Motor neuron (in vitro differentiated cells): ENCODE results near the gene MXRA8. TPM values are rescaled to one million over a fixed set of nuclear protein-coding genes. Genes with fewer than 3 reads are reported as not detected.
A peak's percentile ranks its signal among the peaks of the same experiment; 100 is the strongest.

Source experiments
- ATAC-seq, 8 experiments: fragments of 200-7000 bp; cut with Tn5 transposase; replicated peaks in 6 of 8; 2 replicates each; pipeline ENCODE4 v1.8.0; 2021; ENCODE audit warnings: mild to moderate bottlenecking in 8 of 8, moderate library complexity in 8 of 8
- H3K27ac ChIP-seq, 2 donors: fragments of 250-450 bp; sonication (Bioruptor Pico); 2 replicates each; pipeline ENCODE4 v1.9.0; 2021; ENCODE audit warnings: antibody characterized with exemption in 2 of 2, mild to moderate bottlenecking in 2 of 2, moderate library complexity in 1 of 2
- H3K4me1 ChIP-seq, 2 donors: fragments of 250-450 bp; sonication (Bioruptor Pico); replicated peaks in 1 of 2; 2 replicates each; pipeline ENCODE4 v1.6.1; 2021; ENCODE audit warnings: antibody characterized with exemption in 2 of 2, mild to moderate bottlenecking in 2 of 2, moderate library complexity in 1 of 2
- H3K4me3 ChIP-seq, 5 donors: fragments of 250-450 bp; sonication (Bioruptor Pico); 2 replicates each; pipeline ENCODE4 v1.9.0; 2021; ENCODE audit warnings: antibody characterized with exemption in 5 of 5, mild to moderate bottlenecking in 5 of 5, moderate library complexity in 4 of 5
- WGBS, 10 experiments: fragments of 450-650 bp; shearing (Covaris generic); methylation state at CpG; one replicate each; pipeline ENCODE4 v1.0.0; 2022; 5-methylcytosine and 5-hydroxymethylcytosine counted together
- in situ Hi-C, 9 experiments: fragments of 400-800 bp; cut with MboI; loops; one replicate each; pipeline ENCODE4 v1.15.0; 2021; ENCODE audit warnings: low sequenced_read_pairs in 9 of 9, low pct_unique_long_range_greater_than_20kb in 2 of 9; ENCODE audit not compliant: unreplicated experiment in 9 of 9
- total RNA-seq, 8 experiments: library from RNA; unstranded; fragments of 300-600 nt; gene quantifications; 2 replicates each; pipeline versions ENCODE4 v1.2.3 to v1.2.4, GENCODE V29; 2022

The MXRA8 gene
- total RNA-seq, 8 experiments from 2014 or later = 13.2 to 115 (median 34.5) TPM

- 0 to 30% (median 11%) methylated on average over 3 to 15 of the region's 26 CpGs; no CpG with 5 or more reads in 4 of the 10 experiments for WGBS, 10 experiments
- Histone ChIP-seq H3K4me1 (peaks cover 24 to 28% of the 10 kb centered on the region in 2 donors), H3K4me3 (peak overlapping the region; percentile 56 to 85 (median 69)), H3K27ac (no peak overlapping the region)
- in situ Hi-C loops = no loop called here
- ATAC-seq = peak in 3 of 8 experiments; percentile 1 to 14 (median 7)
These were observed 10.5 kb downstream of the MXRA8 start for GRCh38 chr1:1347663-1348419.

- Histone ChIP-seq H3K27ac (no peak overlapping the region), H3K4me3 (peak overlapping the region in 4 of 5 donors; percentile 56 to 85 (median 68)), H3K4me1 (peaks cover 18 to 24% of the 10 kb centered on the region in 2 donors)
- in situ Hi-C loops = no loop called here
- 0 to 100% (median 74%) methylated on average over 1 to 4 of the region's 10 CpGs; no CpG with 5 or more reads in 5 of the 10 experiments for WGBS, 10 experiments
- ATAC-seq = no peak
These were observed 11.2 kb downstream of the MXRA8 start for GRCh38 chr1:1347026-1347595.

- no peak for ATAC-seq
- WGBS, 10 experiments = 89 to 100% (median 96%) methylated on average over 2 to 6 of the region's 10 CpGs; no CpG with 5 or more reads in 4 of the 10 experiments
- Histone ChIP-seq H3K27ac (no peak overlapping the region), H3K4me3 (no peak overlapping the region), H3K4me1 (peaks cover 12 to 18% of the 10 kb centered on the region in 2 donors)
- in situ Hi-C loops = no loop called here
These were observed 11.9 kb downstream of the MXRA8 start for GRCh38 chr1:1346501-1346890.

GRCh38 chr1:1345860-1346500, 12.4 kb downstream of the MXRA8 start:
- WGBS, 10 experiments = 60 to 89% (median 82%) methylated on average over 1 to 6 of the region's 12 CpGs; no CpG with 5 or more reads in 6 of the 10 experiments
- H3K4me1 ChIP-seq = peaks cover 11 to 16% of the 10 kb centered on the region in 2 donors
- in situ Hi-C loops = no loop called here
- H3K4me3 ChIP-seq = no peak overlapping the region
- no peak for ATAC-seq
- no peak overlapping the region for H3K27ac ChIP-seq

DNA sequence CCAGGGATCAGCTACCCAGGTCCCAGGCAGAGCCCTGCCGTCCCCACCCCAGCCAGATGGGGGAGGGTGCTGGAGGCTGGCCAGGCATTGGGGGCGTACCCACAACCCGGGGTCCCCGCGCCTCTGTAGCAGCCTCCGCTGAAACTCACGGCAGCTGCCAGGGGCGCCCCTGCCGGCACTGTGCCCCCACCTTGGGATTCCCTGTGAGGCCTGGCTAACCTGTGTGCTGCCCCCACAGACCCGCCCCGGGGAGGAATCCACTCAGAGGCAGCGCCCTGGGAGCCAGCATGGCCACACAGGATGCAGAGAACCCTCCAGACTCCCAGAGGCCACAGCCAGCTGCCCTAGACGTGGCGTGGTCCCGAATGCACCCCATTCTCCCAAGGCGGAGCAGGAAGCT, 13.0 kb downstream of the MXRA8 start:
- Histone ChIP-seq H3K27ac (no peak overlapping the region), H3K4me1 (peaks cover 11 to 16% of the 10 kb centered on the region in 2 donors), H3K4me3 (no peak overlapping the region)
- ATAC-seq = peak in 1 of 8 experiments; percentile 0
- in situ Hi-C loops = no loop called here
- 60 to 100% (median 92%) methylated on average over 1 to 8 of the region's 16 CpGs; no CpG with 5 or more reads in 6 of the 10 experiments for WGBS, 10 experiments

- Histone ChIP-seq H3K4me3 (no peak overlapping the region), H3K27ac (no peak overlapping the region), H3K4me1 (peaks cover 11 to 16% of the 10 kb centered on the region in 2 donors)
- in situ Hi-C loops = no loop called here
- 25 to 87% methylated on average over 6 of the region's 15 CpGs; no CpG with 5 or more reads in 8 of the 10 experiments for WGBS, 10 experiments
- ATAC-seq = peak in 3 of 8 experiments; percentile 2 to 10 (median 4)
These were observed 13.5 kb downstream of the MXRA8 start for GRCh38 chr1:1344655-1345361.

DNA sequence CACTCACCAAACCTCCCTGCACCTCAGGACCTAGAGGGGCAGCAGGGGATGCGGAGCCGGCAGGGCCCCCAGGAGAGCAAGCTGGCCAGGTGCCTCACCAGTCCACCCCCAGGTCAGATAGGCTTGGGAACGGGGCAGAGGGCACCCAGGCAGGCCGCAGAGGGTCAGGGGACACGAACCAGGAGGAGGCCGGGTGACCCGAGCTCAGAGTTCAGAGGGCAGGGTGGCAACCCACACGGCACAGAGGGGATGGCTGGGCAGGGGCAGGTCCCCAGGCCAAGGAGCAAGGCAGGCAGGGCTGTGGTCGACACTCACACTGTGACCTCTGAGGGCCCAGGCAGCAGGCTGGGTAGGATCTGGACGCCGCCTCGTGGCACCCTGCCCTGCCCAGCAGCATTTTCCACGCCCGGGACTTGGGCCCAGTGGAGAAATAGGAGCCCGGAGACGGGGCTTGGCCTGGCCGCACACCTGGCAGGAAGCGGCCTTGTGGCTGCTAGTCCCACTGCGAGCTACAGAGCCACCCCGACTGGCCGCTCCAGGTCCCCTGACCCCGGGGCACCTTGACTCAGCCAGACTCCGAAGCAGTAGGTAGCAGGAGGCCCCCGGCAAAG, 14.4 kb downstream of the MXRA8 start:
- ATAC-seq = no peak
- H3K4me1 ChIP-seq = peaks cover 11 to 16% of the 10 kb centered on the region in 2 donors
- 90 to 100% (median 93%) methylated on average over 1 to 8 of the region's 24 CpGs; no CpG with 5 or more reads in 6 of the 10 experiments for WGBS, 10 experiments
- H3K27ac ChIP-seq = no peak overlapping the region
- no peak overlapping the region for H3K4me3 ChIP-seq
- in situ Hi-C loops = no loop called here

- WGBS, 10 experiments = no CpG with 5 or more reads among the region's 18 CpGs
- H3K27ac ChIP-seq = no peak overlapping the region
- peaks cover 7 to 10% of the 10 kb centered on the region in 2 donors for H3K4me1 ChIP-seq
- in situ Hi-C loops = no loop called here
- no peak overlapping the region for H3K4me3 ChIP-seq
- no peak for ATAC-seq
These were observed 15.7 kb downstream of the MXRA8 start for GRCh38 chr1:1342584-1343115.

- peaks cover 2 to 5% of the 10 kb centered on the region in 2 donors for H3K4me1 ChIP-seq
- H3K27ac ChIP-seq = no peak overlapping the region
- ATAC-seq = no peak
- H3K4me3 ChIP-seq = no peak overlapping the region
- WGBS, 10 experiments = 100% methylated on average over 1 to 6 of the region's 28 CpGs; no CpG with 5 or more reads in 8 of the 10 experiments
- in situ Hi-C loops = no loop called here
These were observed 16.2 kb downstream of the MXRA8 start for GRCh38 chr1:1342061-1342562.

- in situ Hi-C loops = no loop called here
- 84 to 100% (median 91%) methylated on average over 3 to 10 of the region's 17 CpGs; no CpG with 5 or more reads in 4 of the 10 experiments for WGBS, 10 experiments
- H3K4me1 ChIP-seq = no peaks in the 10 kb centered on the region
- no peak for ATAC-seq
- no peak overlapping the region for H3K27ac ChIP-seq
- no peak overlapping the region for H3K4me3 ChIP-seq
These were observed 16.8 kb downstream of the MXRA8 start for GRCh38 chr1:1341549-1342021.

DNA sequence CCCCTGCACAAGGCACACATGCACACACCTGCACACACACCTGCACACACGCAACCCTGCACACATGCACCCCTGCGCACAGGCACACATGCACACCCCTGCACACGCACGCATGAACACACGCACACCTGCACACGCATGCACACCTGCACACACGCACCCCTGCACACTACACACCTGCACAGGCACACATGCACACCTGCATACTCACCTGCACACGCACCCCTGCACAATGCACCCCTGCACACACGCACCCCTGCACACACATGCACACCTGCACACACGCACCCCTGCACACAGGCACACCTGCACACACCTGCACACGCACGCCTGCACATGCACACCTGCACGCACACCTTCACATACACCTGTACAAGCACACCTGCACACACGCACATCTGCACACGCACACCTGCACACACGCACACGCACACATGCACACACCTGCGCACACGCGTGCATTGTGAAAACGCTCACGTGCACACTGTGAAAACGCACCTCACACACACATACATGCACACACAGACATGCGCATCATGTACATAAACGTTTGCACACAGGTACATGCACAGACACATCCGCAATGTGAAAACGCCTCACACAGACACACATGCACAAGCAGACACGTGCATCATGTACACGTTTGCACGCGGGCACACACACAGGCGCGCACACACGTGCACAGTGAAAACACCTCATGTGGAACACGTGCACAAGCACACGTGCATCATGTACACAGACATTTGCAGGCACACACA, 17.4 kb downstream of the MXRA8 start:
- WGBS, 10 experiments = 75 to 100% (median 94%) methylated on average over 4 to 34 of the region's 36 CpGs
- in situ Hi-C loops = no loop called here
- ATAC-seq = no peak
- Histone ChIP-seq H3K4me3 (no peak overlapping the region), H3K27ac (no peak overlapping the region), H3K4me1 (no peaks in the 10 kb centered on the region)
